Measurements from ENCODE around the gene CSRNP3. TPM values are rescaled to one million over a fixed set of nuclear protein-coding genes. Genes with fewer than 3 reads are reported as not detected.

Gene CSRNP3
- total and polyA plus RNA-seq, 2 donors (not counting 3 experiments of a cell fraction or from before 2014, with no cell fraction given) = not detected

- no peak overlapping the region for H3K9ac ChIP-seq (replicated peaks; ENCODE audit: extremely low read depth, insufficient read depth, low read length)
- DNase-seq (ENCODE audit: low read depth, low spot score) = no peak
- intact Hi-C loops (cut with micrococcal nuclease) = no loop called here
- peaks cover 0 to 2% of the 10 kb centered on the region in 2 experiments for H3K27me3 ChIP-seq (ENCODE audit: control insufficient read depth in 2 of 2, insufficient read depth in 2 of 2, low read length in 2 of 2)
- no peaks in the 10 kb centered on the region for H3K9me1 ChIP-seq (replicated peaks; ENCODE audit: control insufficient read depth, extremely low read depth, insufficient read depth, low read length)
- BruUV-seq (replicated peaks) = no TSS peak
- no peaks in the 10 kb centered on the region for H3K9me3 ChIP-seq (replicated peaks; ENCODE audit: control insufficient read depth, insufficient read depth, low read length)
- H3K79me2 ChIP-seq (ENCODE audit: control insufficient read depth, insufficient read depth, low read length) = no peaks in the 10 kb centered on the region
- no peak overlapping the region for H3K27ac ChIP-seq (ENCODE audit: insufficient read depth, low read depth, low read length)
- no peak for FAIRE-seq
- TF ChIP-seq CTCF (IDR thresholded peaks at IDR 0.05; ENCODE audit: extremely low read depth in 1 of 2, insufficient read depth in 1 of 2, low read depth in 1 of 2, low read length in 2 of 2) (no peak), MAX (IDR thresholded peaks at IDR 0.05; ENCODE audit: insufficient read depth, insufficient read length) (no peak), POLR2A (IDR thresholded peaks at IDR 0.05; ENCODE audit: low read depth, low read length) (no peak), POLR2AphosphoS5 (IDR thresholded peaks at IDR 0.05; ENCODE audit: insufficient read depth, low read depth, low read length) (no peak)
- no peaks in the 10 kb centered on the region for H3K36me3 ChIP-seq (ENCODE audit: control insufficient read depth in 2 of 2, extremely low read depth in 1 of 2, insufficient read depth in 2 of 2, low read length in 2 of 2)
- H3K4me2 ChIP-seq (ENCODE audit: insufficient read depth, low read length) = no peak overlapping the region
- no peak overlapping the region for H3K4me3 ChIP-seq (replicated peaks in 1 of 3; ENCODE audit: insufficient read depth in 1 of 3, low read depth in 1 of 3, low read length in 3 of 3)
- H2AFZ ChIP-seq (ENCODE audit: low read depth, low read length) = no peak overlapping the region
- ChIA-PET POLR2A (no interaction called here), CTCF (no interaction called here)
- H3K4me1 ChIP-seq (ENCODE audit: control insufficient read depth, extremely low read depth, insufficient read depth, low read length) = no peaks in the 10 kb centered on the region
- dilution Hi-C loops (cut with MboI; ENCODE audit: extremely low pct_ligation_motif_present, low sequenced_read_pairs) = no loop called here
- no peaks in the 10 kb centered on the region for H4K20me1 ChIP-seq (replicated peaks; ENCODE audit: control insufficient read depth, extremely low read depth, insufficient read depth, low read length)
Measured at GRCh38 chr2:165475277-165476004, 5.9 kb downstream of the CSRNP3 start.

- H3K4me2 ChIP-seq (ENCODE audit: insufficient read depth, low read length) = no peak overlapping the region
- H4K20me1 ChIP-seq (replicated peaks; ENCODE audit: control insufficient read depth, extremely low read depth, insufficient read depth, low read length) = no peaks in the 10 kb centered on the region
- peaks cover 0 to 2% of the 10 kb centered on the region in 2 experiments for H3K27me3 ChIP-seq (ENCODE audit: control insufficient read depth in 2 of 2, insufficient read depth in 2 of 2, low read length in 2 of 2)
- ChIA-PET CTCF (interaction anchor here (0.7 to 1.9 kb wide), 3 partner anchors 10 to 352 kb away, joined by 3 to 5 read pairs (median 3); partner anchors contain the start of gene CSRNP3), POLR2A (no interaction called here)
- H3K79me2 ChIP-seq (ENCODE audit: control insufficient read depth, insufficient read depth, low read length) = no peaks in the 10 kb centered on the region
- intact Hi-C loops (cut with micrococcal nuclease) = loop anchor here (2.0 kb wide), 1 partner anchor 21 kb away; no protein-coding TSS in a partner anchor
- no peak overlapping the region for H3K27ac ChIP-seq (ENCODE audit: insufficient read depth, low read depth, low read length)
- no peaks in the 10 kb centered on the region for H3K9me1 ChIP-seq (replicated peaks; ENCODE audit: control insufficient read depth, extremely low read depth, insufficient read depth, low read length)
- no peaks in the 10 kb centered on the region for H3K4me1 ChIP-seq (ENCODE audit: control insufficient read depth, extremely low read depth, insufficient read depth, low read length)
- no peak overlapping the region for H3K9ac ChIP-seq (replicated peaks; ENCODE audit: extremely low read depth, insufficient read depth, low read length)
- H3K36me3 ChIP-seq (ENCODE audit: control insufficient read depth in 2 of 2, extremely low read depth in 1 of 2, insufficient read depth in 2 of 2, low read length in 2 of 2) = no peaks in the 10 kb centered on the region
- dilution Hi-C loops (cut with MboI; ENCODE audit: extremely low pct_ligation_motif_present, low sequenced_read_pairs) = no loop called here
- no TSS peak for BruUV-seq (replicated peaks)
- FAIRE-seq (no peak), DNase-seq (ENCODE audit: low read depth, low spot score) (no peak)
- no peak overlapping the region for H2AFZ ChIP-seq (ENCODE audit: low read depth, low read length)
- no peak overlapping the region for H3K4me3 ChIP-seq (replicated peaks in 1 of 3; ENCODE audit: insufficient read depth in 1 of 3, low read depth in 1 of 3, low read length in 3 of 3)
- no peaks in the 10 kb centered on the region for H3K9me3 ChIP-seq (replicated peaks; ENCODE audit: control insufficient read depth, insufficient read depth, low read length)
- TF ChIP-seq CTCF (IDR thresholded peaks at IDR 0.05; ENCODE audit: extremely low read depth in 1 of 2, insufficient read depth in 1 of 2, low read depth in 1 of 2, low read length in 2 of 2) (no peak), MYC (IDR thresholded peaks at IDR 0.05; ENCODE audit: low read depth, low read length) (no peak), POLR2AphosphoS5 (IDR thresholded peaks at IDR 0.05; ENCODE audit: insufficient read depth, low read depth, low read length) (no peak), GATA2 (IDR thresholded peaks at IDR 0.05; ENCODE audit: insufficient read depth, insufficient read length, low read depth, low read length) (no peak), MAX (IDR thresholded peaks at IDR 0.05; ENCODE audit: insufficient read depth, insufficient read length) (no peak), JUN (IDR thresholded peaks at IDR 0.05; ENCODE audit: borderline replicate concordance, insufficient read depth, insufficient read length, low read depth) (no peak), POLR2A (IDR thresholded peaks at IDR 0.05; ENCODE audit: low read depth, low read length) (no peak), EZH2 (IDR thresholded peaks at IDR 0.05; ENCODE audit: borderline replicate concordance, low read depth, low read length, severe bottlenecking) (no peak), FOS (IDR thresholded peaks at IDR 0.05; ENCODE audit: borderline replicate concordance, insufficient read depth, low read length) (no peak)
Measured at GRCh38 chr2:165479856-165480255, 10.4 kb downstream of the CSRNP3 start.
